Hepatocyte (in vitro differentiated cells): ENCODE data around the gene ACTR8. TPM values are rescaled to one million over a fixed set of nuclear protein-coding genes. Genes with fewer than 3 reads are reported as not detected.

Experiments
- DNase-seq: peaks from one replicate; pipeline ENCODE4 v3.0.0-alpha.2; 2016; ENCODE audit warnings: low spot score
- H2AFZ ChIP-seq: fragments of 200-600 bp; sonication (generic); 2 replicates; pipeline ENCODE4 v1.6.0; 2016; ENCODE audit warnings: antibody characterized with exemption, mild to moderate bottlenecking
- H3K27ac ChIP-seq: fragments of 200-600 bp; sonication (generic); 2 replicates; pipeline ENCODE4 v1.5.1; 2016; ENCODE audit warnings: mild to moderate bottlenecking
- H3K27me3 ChIP-seq: fragments of 200-600 bp; sonication (generic); 2 replicates; pipeline ENCODE4 v1.6.1; 2016
- H3K36me3 ChIP-seq: fragments of 200-600 bp; sonication (generic); replicated peaks from 2 replicates; pipeline ENCODE4 v1.5.1; 2016; ENCODE audit warnings: low read depth; ENCODE audit not compliant: insufficient read depth
- H3K4me1 ChIP-seq: fragments of 200-600 bp; sonication (generic); 2 replicates; pipeline ENCODE4 v1.5.1; 2016; ENCODE audit warnings: mild to moderate bottlenecking, moderate library complexity; ENCODE audit not compliant: insufficient read depth
- H3K4me2 ChIP-seq: fragments of 200-600 bp; sonication (generic); 2 replicates; pipeline ENCODE4 v1.6.0; 2016
- H3K4me3 ChIP-seq: fragments of 200-600 bp; sonication (generic); 2 replicates; pipeline ENCODE4 v1.5.1; 2016; ENCODE audit warnings: mild to moderate bottlenecking
- H3K79me2 ChIP-seq: fragments of 200-600 bp; sonication (generic); 2 replicates; pipeline ENCODE4 v1.6.0; 2017; ENCODE audit warnings: mild to moderate bottlenecking
- H3K9me2 ChIP-seq: fragments of 200-600 bp; sonication (generic); replicated peaks from 2 replicates; pipeline ENCODE4 v1.6.0; 2017; ENCODE audit warnings: mild to moderate bottlenecking; ENCODE audit not compliant: insufficient read depth
- H3K9me3 ChIP-seq: fragments of 200-600 bp; sonication (generic); 2 replicates; pipeline ENCODE4 v1.5.1; 2016; ENCODE audit warnings: low read depth, mild to moderate bottlenecking
- H4K20me1 ChIP-seq: fragments of 200-600 bp; sonication (generic); 2 replicates; pipeline ENCODE4 v1.6.0; 2016; ENCODE audit warnings: mild to moderate bottlenecking; ENCODE audit not compliant: insufficient read depth, poor library complexity, severe bottlenecking
- CTCF ChIP-seq: fragments of 200-600 bp; sonication (generic); IDR thresholded peaks from 2 replicates; pipeline ENCODE4 v1.5.1; 2016; ENCODE audit warnings: antibody characterized with exemption, mild to moderate bottlenecking; ENCODE audit not compliant: poor library complexity
- EZH2 ChIP-seq: fragments of 200-600 bp; sonication (generic); IDR thresholded peaks from 2 replicates; pipeline ENCODE4 v1.6.1; 2016; ENCODE audit warnings: antibody characterized with exemption, mild to moderate bottlenecking, borderline replicate concordance
- EZH2phosphoT487 ChIP-seq: fragments of 200-600 bp; sonication (generic); IDR thresholded peaks from one replicate; pipeline ENCODE4 v1.6.1; 2018; ENCODE audit warnings: antibody characterized with exemption, mild to moderate bottlenecking, low read depth, moderate library complexity; ENCODE audit not compliant: unreplicated experiment, severe bottlenecking
- WGBS: methylation state at CpG from one replicate; pipeline ENCODE4 v1.1.6; 2016; ENCODE audit warnings: low lambda C conversion rate; ENCODE audit errors: missing lambda C conversion rate; 5-methylcytosine and 5-hydroxymethylcytosine counted together
- polyA plus RNA-seq: library from polyadenylated mRNA; unstranded; fragments of >200 nt; fragmentation: Nextera tagmentation; extraction: Ambion mirVana; gene quantifications from 2 replicates; pipeline ENCODE4 v1.2.1, GENCODE V29; 2016
- total RNA-seq: library from RNA; depleted of rRNA; stranded (reverse); fragments of >200 nt; gene quantifications from 2 replicates; pipeline ENCODE4 v1.2.3, GENCODE V29; 2014

Gene ACTR8
- total and polyA plus RNA-seq, 2 experiments from 2014 or later: 19.6 to 29.1 TPM

DNA sequence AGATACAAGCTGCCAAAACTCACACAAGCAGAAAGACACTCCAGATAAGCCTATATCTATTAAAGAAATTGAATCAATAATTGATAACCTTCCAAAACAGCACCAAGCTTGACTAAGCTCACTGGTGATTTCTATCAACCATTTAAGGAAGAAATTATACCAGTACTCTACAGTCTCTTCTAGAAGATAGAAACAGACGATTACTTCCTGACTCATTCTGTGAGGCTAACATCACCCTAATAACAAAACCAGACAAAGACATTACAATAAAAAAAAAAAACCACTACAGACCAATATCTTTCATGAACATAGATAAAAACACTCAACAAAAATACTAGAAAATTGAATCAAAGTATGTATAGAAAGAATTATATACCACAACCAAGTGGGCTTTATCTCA, 55.9 kb downstream of the ACTR8 start:
- Histone ChIP-seq H3K27me3 (no peaks in the 10 kb centered on the region), H3K4me1 (no peaks in the 10 kb centered on the region), H4K20me1 (no peaks in the 10 kb centered on the region), H3K36me3 (no peaks in the 10 kb centered on the region), H3K9me2 (no peaks in the 10 kb centered on the region), H3K79me2 (peaks cover 42% of the 10 kb centered on the region), H3K27ac (no peak overlapping the region), H3K4me3 (no peak overlapping the region), H3K9me3 (no peaks in the 10 kb centered on the region), H3K4me2 (no peak overlapping the region), H2AFZ (no peak overlapping the region)
- no peak for DNase-seq
- WGBS: 70% methylated on average over 1 of the region's 1 CpG
- no peak for TF ChIP-seq EZH2phosphoT487
- no peak for TF ChIP-seq EZH2
- TF ChIP-seq CTCF: no peak

DNA sequence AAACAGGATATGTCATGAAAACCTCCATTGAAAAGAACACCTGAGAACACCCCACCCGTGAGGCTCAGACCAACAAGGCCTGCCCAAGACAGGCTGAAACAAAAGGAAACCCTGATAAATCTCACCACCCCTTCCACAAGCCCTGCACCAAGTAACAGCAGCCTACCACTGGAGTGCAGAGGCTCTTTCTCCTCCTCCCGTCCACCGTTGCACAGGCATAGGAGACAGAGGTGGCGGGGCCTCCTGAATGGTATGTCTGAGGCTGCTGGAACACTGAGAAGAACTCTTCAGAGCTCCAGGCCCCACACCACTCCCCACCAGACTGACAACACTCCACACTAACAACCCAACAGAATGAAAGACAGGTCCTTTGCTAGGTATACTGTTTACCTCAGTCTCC, 57.2 kb downstream of the ACTR8 start:
- H3K27me3 ChIP-seq: no peaks in the 10 kb centered on the region
- H4K20me1 ChIP-seq: no peaks in the 10 kb centered on the region
- no peaks in the 10 kb centered on the region for H3K4me1 ChIP-seq
- 89% methylated on average over 4 of the region's 4 CpGs for WGBS
- H3K27ac ChIP-seq: no peak overlapping the region
- no peaks in the 10 kb centered on the region for H3K9me3 ChIP-seq
- no peaks in the 10 kb centered on the region for H3K9me2 ChIP-seq
- H2AFZ ChIP-seq: no peak overlapping the region
- DNase-seq: no peak
- H3K4me3 ChIP-seq: no peak overlapping the region
- peaks cover 32% of the 10 kb centered on the region for H3K79me2 ChIP-seq
- H3K36me3 ChIP-seq: no peaks in the 10 kb centered on the region
- H3K4me2 ChIP-seq: no peak overlapping the region
- TF ChIP-seq EZH2phosphoT487: no peak
- no peak for TF ChIP-seq EZH2
- no peak for TF ChIP-seq CTCF

DNA sequence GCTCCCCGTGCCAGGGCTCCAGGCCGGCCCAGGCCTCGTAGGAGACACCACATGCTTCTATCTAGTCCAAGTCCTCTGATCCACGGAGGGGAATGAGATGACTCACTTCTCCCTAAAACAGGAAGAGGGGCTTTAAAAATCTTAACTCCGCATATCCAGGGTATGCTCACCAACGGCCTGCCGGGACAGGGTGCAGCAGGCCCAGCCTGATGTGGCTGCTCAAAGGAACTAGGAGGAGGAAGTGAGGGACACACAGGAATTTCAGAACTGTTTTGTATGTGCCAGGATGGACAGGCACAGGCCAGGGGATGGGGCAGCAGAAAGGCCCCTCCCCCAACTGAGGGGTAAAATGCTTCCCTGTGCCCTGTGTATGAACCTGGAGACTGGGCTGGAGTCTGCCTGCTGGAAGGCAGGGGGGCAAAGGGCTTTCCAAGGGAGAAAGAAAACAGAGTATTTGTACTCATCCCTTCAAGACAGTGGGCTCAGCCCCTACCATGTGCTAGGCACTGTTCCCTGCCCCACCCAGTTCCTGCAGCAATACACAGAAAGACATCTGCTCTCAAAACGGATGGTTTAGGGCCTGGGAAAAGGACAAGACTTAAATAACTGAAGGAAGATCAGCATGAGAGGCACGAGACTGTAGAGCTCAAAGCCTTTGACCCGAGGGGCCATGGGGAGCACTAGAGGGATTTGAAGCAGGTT, 57.8 kb downstream of the ACTR8 start:
- no peaks in the 10 kb centered on the region for H4K20me1 ChIP-seq
- H3K4me3 ChIP-seq: no peak overlapping the region
- no peak overlapping the region for H2AFZ ChIP-seq
- no peak overlapping the region for H3K27ac ChIP-seq
- H3K36me3 ChIP-seq: no peaks in the 10 kb centered on the region
- H3K4me1 ChIP-seq: no peaks in the 10 kb centered on the region
- no peaks in the 10 kb centered on the region for H3K9me2 ChIP-seq
- H3K4me2 ChIP-seq: no peak overlapping the region
- TF ChIP-seq CTCF: no peak
- no peak for TF ChIP-seq EZH2
- no peak for TF ChIP-seq EZH2phosphoT487
- H3K79me2 ChIP-seq: peaks cover 25% of the 10 kb centered on the region
- H3K27me3 ChIP-seq: no peaks in the 10 kb centered on the region
- 59% methylated on average over 10 of the region's 10 CpGs for WGBS
- no peaks in the 10 kb centered on the region for H3K9me3 ChIP-seq
- no peak for DNase-seq
